COLO829 (cell line): ENCODE results near the gene AGBL1.

Experiments
- DNase-seq: peaks from one replicate; pipeline ENCODE4 v3.0.0; 2012; ENCODE audit warnings: low spot score

AGBL1 gene

GRCh38 chr15:86237111-86237500 is 157.4 kb downstream of the AGBL1 start:
- DNase-seq, result no peak

GRCh38 chr15:86247249-86247955 is 167.7 kb downstream of the AGBL1 start:
- no peak for DNase-seq

- no peak for DNase-seq
Measured at GRCh38 chr15:86255247-86255646, 175.6 kb downstream of the AGBL1 start.

- no peak for DNase-seq
Measured at GRCh38 chr15:86256628-86257027, 177.0 kb downstream of the AGBL1 start.

- DNase-seq, result no peak
Measured at GRCh38 chr15:86259589-86259988, 179.9 kb downstream of the AGBL1 start.

- DNase-seq, result no peak
Measured at GRCh38 chr15:86263230-86263629, 183.6 kb downstream of the AGBL1 start.

- no peak for DNase-seq
Measured at GRCh38 chr15:86266896-86267484, 187.3 kb downstream of the AGBL1 start.

GRCh38 chr15:86267892-86268291 is 188.2 kb downstream of the AGBL1 start:
- DNase-seq, result no peak

- DNase-seq, result no peak
Measured at GRCh38 chr15:86268558-86268957, 188.9 kb downstream of the AGBL1 start.

- DNase-seq, result no peak
Measured at GRCh38 chr15:86273309-86273708, 193.6 kb downstream of the AGBL1 start.

- no peak for DNase-seq
Measured at GRCh38 chr15:86275361-86275760, 195.7 kb downstream of the AGBL1 start.

GRCh38 chr15:86278586-86278985 is 198.9 kb downstream of the AGBL1 start:
- DNase-seq, result no peak

- DNase-seq, result no peak
Measured at GRCh38 chr15:86284635-86285034, 205.0 kb downstream of the AGBL1 start.

- DNase-seq, result no peak
Measured at GRCh38 chr15:86295511-86295910, 215.8 kb downstream of the AGBL1 start.

GRCh38 chr15:86296769-86297168 is 217.1 kb downstream of the AGBL1 start:
- DNase-seq, result no peak

GRCh38 chr15:86300390-86301125 is 220.9 kb downstream of the AGBL1 start:
- no peak for DNase-seq

GRCh38 chr15:86311568-86312280 is 232.1 kb downstream of the AGBL1 start:
- no peak for DNase-seq

- DNase-seq, result no peak
Measured at GRCh38 chr15:86312486-86312885, 232.8 kb downstream of the AGBL1 start.

GRCh38 chr15:86316216-86316615 is 236.5 kb downstream of the AGBL1 start:
- no peak for DNase-seq

GRCh38 chr15:86316726-86317383 is 237.2 kb downstream of the AGBL1 start:
- no peak for DNase-seq

- no peak for DNase-seq
Measured at GRCh38 chr15:86317384-86317740, 237.7 kb downstream of the AGBL1 start.

GRCh38 chr15:86322629-86323028 is 243.0 kb downstream of the AGBL1 start:
- DNase-seq, result no peak
